GM21367 (cell line): ENCODE measurements around the gene EGR4.
"Not testable (repeated sequence)": the region's sequence is repeated elsewhere in the genome, so short reads cannot be mapped to it uniquely, and the experiment has no call there.

ENCODE experiments used
- ATAC-seq: cut with Tn5 transposase; IDR thresholded peaks from one replicate; pipeline ENCODE4 v1.9.1; 2021; ENCODE audit not compliant: unreplicated experiment

Gene EGR4

DNA sequence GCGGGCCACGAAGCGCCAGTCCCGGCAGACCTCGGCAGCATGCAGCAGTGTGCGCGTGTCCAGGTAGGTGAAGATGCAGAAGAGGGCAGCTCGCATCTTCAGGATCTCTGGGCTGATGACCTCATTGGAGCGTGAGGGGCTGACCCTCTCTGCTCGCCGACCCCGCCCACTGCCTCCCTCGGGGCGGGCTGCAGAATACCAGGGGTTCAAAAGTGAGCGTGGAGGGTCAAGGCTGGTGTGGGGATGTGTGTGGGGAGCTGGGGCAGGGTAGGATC lies 29.1 kb downstream of the EGR4 start:
- ATAC-seq = no peak

DNA sequence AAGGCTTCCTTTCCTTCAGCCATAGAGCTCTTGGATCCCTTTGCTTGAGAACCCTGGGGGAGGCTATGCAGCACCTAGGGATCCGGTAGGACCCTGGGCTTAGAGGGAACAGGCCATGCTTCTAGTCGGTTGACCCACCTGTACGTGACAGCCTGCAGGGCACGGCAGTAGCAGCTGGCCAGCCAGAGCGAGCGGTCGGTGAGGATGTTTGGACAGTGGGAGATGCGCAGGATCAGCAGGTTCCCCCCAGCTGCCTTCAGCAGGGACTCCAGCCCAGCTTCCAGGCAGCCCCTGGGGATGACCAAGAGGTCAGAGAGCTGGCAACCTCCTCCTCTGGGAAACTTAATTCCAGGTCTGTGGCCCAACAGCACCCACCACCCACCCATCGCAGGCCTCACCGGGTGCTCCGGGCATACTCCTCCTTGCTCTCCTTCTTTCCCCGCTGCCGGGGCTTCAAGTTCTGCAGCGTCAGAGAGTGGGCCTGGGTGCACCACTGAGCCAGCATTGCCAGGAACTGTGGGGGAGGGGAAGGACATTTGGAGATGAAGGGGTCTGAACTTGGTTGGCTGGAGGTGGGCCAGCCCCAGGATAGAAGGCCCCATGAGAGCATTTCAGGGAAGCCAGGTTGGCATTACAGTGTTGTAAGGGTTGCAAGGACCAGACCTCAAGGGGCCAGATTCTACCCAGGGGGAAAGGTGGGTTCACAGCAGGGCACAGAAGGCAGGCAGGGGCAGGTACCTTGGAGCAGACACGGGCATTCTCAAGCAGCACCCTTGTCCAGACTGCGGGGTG lies 29.6 kb downstream of the EGR4 start:
- ATAC-seq = no peak

DNA sequence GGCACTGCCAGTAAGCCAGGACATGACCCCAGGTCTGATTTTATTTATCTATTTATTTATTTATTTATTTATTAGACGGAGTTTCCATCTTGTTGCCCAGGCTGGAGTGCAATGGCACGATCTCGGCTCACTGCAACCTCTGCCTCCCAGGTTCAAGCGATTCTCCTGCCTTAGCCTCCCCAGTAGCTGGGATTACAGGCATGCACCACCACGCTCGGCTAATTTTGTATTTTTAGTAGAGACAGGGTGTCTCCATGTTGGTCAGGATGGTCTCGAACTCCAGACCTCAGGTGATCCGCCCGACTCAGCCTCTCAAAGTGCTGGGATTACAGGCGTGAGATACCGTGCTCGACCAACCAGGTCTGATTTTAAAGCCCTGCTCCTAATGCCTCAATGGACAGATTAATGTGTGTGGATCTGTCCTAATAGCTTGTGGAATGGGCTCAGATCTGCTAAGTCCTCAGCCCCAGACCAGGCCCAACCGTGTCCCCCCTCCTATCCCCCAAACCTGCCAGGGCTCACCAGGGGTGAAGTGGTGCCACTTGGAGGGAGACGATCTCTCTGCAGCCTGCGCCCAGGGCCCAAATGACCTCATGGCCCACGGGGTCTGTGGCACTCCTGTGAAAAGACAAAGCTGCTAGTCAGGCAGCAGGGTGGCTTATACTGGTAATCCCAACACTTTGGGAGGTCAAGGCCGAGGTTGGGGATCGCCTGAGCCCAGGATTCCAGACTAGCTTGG lies 30.5 kb downstream of the EGR4 start:
- ATAC-seq = not testable (repeated sequence)

- no peak for ATAC-seq
Measured at GRCh38 chr2:73262108-73262651, 31.2 kb downstream of the EGR4 start.

- ATAC-seq = no peak
Measured at GRCh38 chr2:73260338-73260984, 32.9 kb downstream of the EGR4 start.

- no peak for ATAC-seq
Measured at GRCh38 chr2:73259704-73260337, 33.5 kb downstream of the EGR4 start.

GRCh38 chr2:73259276-73259675 lies 34.1 kb downstream of the EGR4 start:
- ATAC-seq = no peak

DNA sequence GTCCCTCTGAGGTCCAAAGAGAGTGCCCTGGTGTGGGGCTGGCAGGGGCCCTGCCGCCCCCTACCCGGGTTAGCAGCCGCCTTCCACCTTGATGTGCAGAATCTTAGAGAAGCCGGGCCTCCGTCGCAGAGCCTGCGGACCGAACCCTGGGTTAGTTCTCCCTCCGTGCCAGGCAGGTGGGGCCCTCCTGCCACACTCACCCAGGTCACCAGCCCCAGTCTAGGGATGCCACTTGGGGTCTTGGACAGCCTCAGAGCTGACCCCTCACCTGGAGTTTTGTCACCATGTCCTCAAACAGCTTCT lies 34.5 kb downstream of the EGR4 start:
- no peak for ATAC-seq

DNA sequence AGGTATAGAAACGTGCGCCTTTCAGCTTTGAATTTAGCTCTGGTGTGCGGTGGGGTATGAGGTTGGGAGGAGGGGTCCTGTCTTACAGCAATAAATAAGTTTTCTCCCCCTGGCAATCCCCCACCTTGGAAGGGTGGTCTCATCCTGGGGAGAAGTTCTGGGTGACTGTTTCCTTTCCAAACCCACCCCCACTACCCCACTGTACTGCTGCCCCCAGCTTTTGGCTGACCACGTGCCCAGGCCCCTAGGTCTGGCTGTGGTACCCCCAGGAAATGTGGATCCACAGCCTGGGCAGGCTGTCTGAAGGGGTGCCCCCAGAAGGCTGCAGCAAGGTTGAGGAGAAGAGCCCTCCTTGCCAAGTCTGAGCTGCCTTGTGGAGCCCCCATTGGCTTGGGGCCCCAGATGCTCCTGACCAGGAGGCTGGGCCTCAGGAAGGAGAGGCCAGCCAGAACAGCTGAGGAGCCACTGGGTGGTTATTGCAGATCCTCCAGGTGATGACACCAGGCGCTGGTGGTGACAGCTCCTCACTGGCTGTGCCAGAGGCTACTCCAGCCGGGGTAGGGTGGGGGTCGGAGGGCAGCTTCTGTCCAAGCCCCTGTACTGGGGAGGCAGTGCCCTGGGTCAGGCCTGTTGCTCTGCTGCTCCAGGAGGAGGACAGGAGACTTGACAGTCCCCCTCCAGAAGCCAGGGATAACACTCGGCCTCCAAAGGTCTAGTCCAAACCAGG lies 35.0 kb downstream of the EGR4 start:
- ATAC-seq = no peak

DNA sequence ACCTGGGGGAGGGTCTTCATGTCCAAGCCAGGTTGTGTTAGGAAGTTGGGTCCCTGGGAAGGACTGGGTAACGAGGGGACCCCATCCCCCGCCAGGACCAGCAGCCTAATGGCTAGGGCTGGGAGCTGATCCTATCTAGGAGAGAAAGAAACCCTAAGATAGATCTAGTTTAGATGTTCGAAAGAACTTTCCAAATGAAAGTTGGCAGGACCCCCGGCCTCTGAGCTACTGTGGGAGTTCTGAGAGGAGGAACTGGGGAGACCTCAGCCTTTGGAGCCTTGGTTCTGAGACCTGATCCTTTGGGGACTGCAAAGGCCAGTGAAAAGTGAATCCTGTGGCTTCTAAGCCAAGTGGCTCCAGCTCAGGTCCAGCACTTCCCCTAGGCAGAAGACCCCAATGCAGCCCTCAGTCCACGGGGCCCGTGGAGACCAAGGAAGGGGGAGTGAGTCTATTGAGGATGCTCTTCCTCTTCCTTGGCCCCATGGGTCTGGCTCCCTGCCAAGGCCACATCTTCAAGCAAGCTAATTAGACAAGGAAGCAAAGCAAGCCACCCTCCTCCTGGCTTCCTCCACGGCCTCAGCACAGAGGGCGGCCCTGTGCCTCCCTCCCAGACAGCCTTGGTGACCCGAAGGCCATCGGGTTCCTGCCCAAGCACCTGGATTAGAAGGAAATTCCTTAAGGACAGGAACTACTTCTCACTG lies 35.8 kb downstream of the EGR4 start:
- ATAC-seq = no peak

- no peak for ATAC-seq
Measured at GRCh38 chr2:73257021-73257420, 36.3 kb downstream of the EGR4 start.

DNA sequence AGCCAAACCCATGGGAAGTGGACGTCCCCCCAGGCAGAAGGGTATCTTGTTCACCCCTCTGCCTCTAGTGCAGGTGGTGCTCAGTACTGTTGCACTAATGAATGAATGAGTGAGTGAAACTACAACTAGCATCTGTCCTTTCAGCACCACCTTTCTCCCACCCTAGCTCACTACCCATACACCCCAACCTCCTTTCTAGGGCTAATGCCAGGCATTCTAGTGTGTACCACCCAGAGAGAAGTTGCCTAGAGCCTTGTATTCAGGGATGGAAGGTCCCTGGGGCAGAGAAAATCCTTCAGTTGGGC lies 36.8 kb downstream of the EGR4 start:
- no peak for ATAC-seq

GRCh38 chr2:73255907-73256617 lies 37.3 kb downstream of the EGR4 start:
- ATAC-seq = no peak

GRCh38 chr2:73255007-73255644 lies 38.2 kb downstream of the EGR4 start:
- no peak for ATAC-seq

- ATAC-seq = no peak
Measured at GRCh38 chr2:73254343-73255006, 38.9 kb downstream of the EGR4 start.

GRCh38 chr2:73253901-73254300 lies 39.4 kb downstream of the EGR4 start:
- no peak for ATAC-seq

- no peak for ATAC-seq
Measured at GRCh38 chr2:73253400-73253799, 39.9 kb downstream of the EGR4 start.

GRCh38 chr2:73252238-73253027 lies 40.9 kb downstream of the EGR4 start:
- ATAC-seq = no peak
